HG02852 (cell line): ENCODE data around the gene DIS3L2.

Experiments used
- ATAC-seq: cut with Tn5 transposase; IDR thresholded peaks from one replicate; pipeline ENCODE4 v1.9.1; 2021; ENCODE audit warnings: mild to moderate bottlenecking, moderate library complexity; ENCODE audit not compliant: unreplicated experiment

The DIS3L2 gene

GRCh38 chr2:232250246-232251175, 289.0 kb downstream of the DIS3L2 start:
- ATAC-seq, result no peak

- ATAC-seq, result no peak
These were observed 293.5 kb downstream of the DIS3L2 start for GRCh38 chr2:232255033-232255432.

GRCh38 chr2:232260075-232260474, 298.6 kb downstream of the DIS3L2 start:
- no peak for ATAC-seq

GRCh38 chr2:232261776-232262175, 300.3 kb downstream of the DIS3L2 start:
- ATAC-seq, result no peak

GRCh38 chr2:232263295-232263694, 301.8 kb downstream of the DIS3L2 start:
- ATAC-seq, result no peak

GRCh38 chr2:232264081-232264480, 302.6 kb downstream of the DIS3L2 start:
- ATAC-seq, result no peak

- ATAC-seq, result no peak
These were observed 303.8 kb downstream of the DIS3L2 start for GRCh38 chr2:232265329-232265728.

GRCh38 chr2:232268636-232269165, 307.2 kb downstream of the DIS3L2 start:
- no peak for ATAC-seq

GRCh38 chr2:232269867-232270266, 308.4 kb downstream of the DIS3L2 start:
- no peak for ATAC-seq

GRCh38 chr2:232273903-232274643, 312.6 kb downstream of the DIS3L2 start:
- ATAC-seq, result no peak

GRCh38 chr2:232275670-232276069, 314.2 kb downstream of the DIS3L2 start:
- no peak for ATAC-seq

- no peak for ATAC-seq
These were observed 314.7 kb downstream of the DIS3L2 start for GRCh38 chr2:232276084-232276732.

GRCh38 chr2:232276733-232277313, 315.3 kb downstream of the DIS3L2 start:
- no peak for ATAC-seq

- no peak for ATAC-seq
These were observed 317.0 kb downstream of the DIS3L2 start for GRCh38 chr2:232278534-232278933.

GRCh38 chr2:232280341-232280740, 318.8 kb downstream of the DIS3L2 start:
- no peak for ATAC-seq

- ATAC-seq, result no peak
These were observed 320.5 kb downstream of the DIS3L2 start for GRCh38 chr2:232281858-232282507.

GRCh38 chr2:232282508-232283055, 321.1 kb downstream of the DIS3L2 start:
- no peak for ATAC-seq

GRCh38 chr2:232286001-232286868, 324.7 kb downstream of the DIS3L2 start:
- ATAC-seq, result no peak

GRCh38 chr2:232287316-232287715, 325.8 kb downstream of the DIS3L2 start:
- no peak for ATAC-seq
